Right atrium auricular region (tissue), 2 donors: ENCODE data around the gene DNMT3B. TPM values are rescaled to one million over a fixed set of nuclear protein-coding genes. Genes with fewer than 3 reads are reported as not detected.
"Not testable (repeated sequence)": the region's sequence is repeated elsewhere in the genome, so short reads cannot be mapped to it uniquely, and the experiment has no call there.

Source experiments
- DNase-seq: peaks from one replicate; pipeline ENCODE4 v3.0.0-alpha.2; 2019; ENCODE audit warnings: low spot score
- H3K27ac ChIP-seq, 2 donors: fragments of 200-600 bp; sonication (generic); 1 replicate in 1 of 2; 2 replicates in 1 of 2; pipeline ENCODE4 v1.5.1; 2016 to 2019
- H3K27me3 ChIP-seq, 2 donors: fragments of 200-600 bp; sonication (generic); one replicate each; pipeline versions ENCODE4 v1.5.1 to v1.6.0; 2017 to 2019
- H3K36me3 ChIP-seq: fragments of 200-600 bp; sonication (generic); one replicate; pipeline ENCODE4 v1.5.1; 2016
- H3K4me1 ChIP-seq, 2 donors: fragments of 200-600 bp; sonication (generic); one replicate each; pipeline versions ENCODE4 v1.5.1 to v1.6.0; 2017 to 2019
- H3K4me3 ChIP-seq, 2 donors: fragments of 200-600 bp; sonication (generic); 1 replicate in 1 of 2; 2 replicates in 1 of 2; pipeline ENCODE4 v1.5.1; 2017 to 2019; ENCODE audit warnings: mild to moderate bottlenecking in 1 of 2, moderate library complexity in 1 of 2
- H3K9me3 ChIP-seq, 2 donors: fragments of 200-600 bp; sonication (generic); one replicate each; pipeline ENCODE4 v1.5.1; 2019
- total RNA-seq, 2 donors: library from RNA; depleted of rRNA; stranded (reverse); fragments of >200 nt; gene quantifications; one replicate each; pipeline ENCODE4 v1.1.0, GENCODE V29; 2016
- TF ChIP-seq, protein P1 (sequence below), 2 donors: fragments of 200-600 bp; sonication (generic); IDR thresholded peaks; one replicate each; pipeline ENCODE4 v1.5.1; 2019; ENCODE audit warnings: antibody characterized with exemption in 2 of 2

Gene DNMT3B
- total RNA-seq, 2 donors from 2014 or later, result 0.24 to 0.44 TPM

DNA sequence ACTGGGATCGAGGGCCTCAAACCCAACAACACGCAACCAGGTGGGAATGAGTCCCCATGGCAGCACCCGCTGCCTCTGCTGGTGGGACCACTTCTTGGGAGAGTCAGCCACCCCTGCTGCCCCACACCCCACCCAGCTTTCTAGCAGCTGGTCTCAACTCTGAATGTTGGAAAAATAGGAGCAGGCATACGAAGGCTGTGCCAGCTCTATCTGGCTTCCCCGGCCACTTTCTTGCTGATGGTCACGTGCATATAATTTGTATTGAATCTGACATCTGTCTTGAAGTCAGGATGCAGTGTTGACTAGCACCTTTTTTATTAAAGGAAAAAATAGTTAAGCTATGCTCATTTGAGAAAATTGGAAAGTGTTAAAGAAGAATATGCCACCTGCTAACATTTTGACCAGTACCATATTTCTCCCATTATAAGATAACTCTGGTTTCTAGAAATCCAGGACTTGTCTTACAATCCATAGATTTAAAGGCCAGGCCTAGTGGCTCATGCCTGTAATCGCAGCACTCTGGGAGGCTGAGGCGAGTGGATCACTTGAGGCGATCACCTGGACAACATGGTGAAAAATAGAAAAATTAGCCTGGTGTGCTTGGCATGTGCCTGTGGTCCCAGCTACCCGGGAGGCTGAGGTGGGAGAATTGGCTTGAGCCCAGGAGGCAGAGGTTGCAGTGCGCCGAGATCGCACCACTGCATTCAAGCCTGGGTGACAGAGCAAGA lies 30.7 kb downstream of the DNMT3B start:
- peaks cover 0 to 14% of the 10 kb centered on the region in 2 donors for H3K4me1 ChIP-seq
- no peaks in the 10 kb centered on the region for H3K36me3 ChIP-seq
- TF ChIP-seq, protein P1, sequence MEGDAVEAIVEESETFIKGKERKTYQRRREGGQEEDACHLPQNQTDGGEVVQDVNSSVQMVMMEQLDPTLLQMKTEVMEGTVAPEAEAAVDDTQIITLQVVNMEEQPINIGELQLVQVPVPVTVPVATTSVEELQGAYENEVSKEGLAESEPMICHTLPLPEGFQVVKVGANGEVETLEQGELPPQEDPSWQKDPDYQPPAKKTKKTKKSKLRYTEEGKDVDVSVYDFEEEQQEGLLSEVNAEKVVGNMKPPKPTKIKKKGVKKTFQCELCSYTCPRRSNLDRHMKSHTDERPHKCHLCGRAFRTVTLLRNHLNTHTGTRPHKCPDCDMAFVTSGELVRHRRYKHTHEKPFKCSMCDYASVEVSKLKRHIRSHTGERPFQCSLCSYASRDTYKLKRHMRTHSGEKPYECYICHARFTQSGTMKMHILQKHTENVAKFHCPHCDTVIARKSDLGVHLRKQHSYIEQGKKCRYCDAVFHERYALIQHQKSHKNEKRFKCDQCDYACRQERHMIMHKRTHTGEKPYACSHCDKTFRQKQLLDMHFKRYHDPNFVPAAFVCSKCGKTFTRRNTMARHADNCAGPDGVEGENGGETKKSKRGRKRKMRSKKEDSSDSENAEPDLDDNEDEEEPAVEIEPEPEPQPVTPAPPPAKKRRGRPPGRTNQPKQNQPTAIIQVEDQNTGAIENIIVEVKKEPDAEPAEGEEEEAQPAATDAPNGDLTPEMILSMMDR (IDR thresholded peaks at IDR 0.05), result no peak
- DNase-seq, result no peak
- H3K4me3 ChIP-seq, result no peak overlapping the region
- H3K27ac ChIP-seq, result no peak overlapping the region
- no peaks in the 10 kb centered on the region for H3K9me3 ChIP-seq
- no peaks in the 10 kb centered on the region for H3K27me3 ChIP-seq

DNA sequence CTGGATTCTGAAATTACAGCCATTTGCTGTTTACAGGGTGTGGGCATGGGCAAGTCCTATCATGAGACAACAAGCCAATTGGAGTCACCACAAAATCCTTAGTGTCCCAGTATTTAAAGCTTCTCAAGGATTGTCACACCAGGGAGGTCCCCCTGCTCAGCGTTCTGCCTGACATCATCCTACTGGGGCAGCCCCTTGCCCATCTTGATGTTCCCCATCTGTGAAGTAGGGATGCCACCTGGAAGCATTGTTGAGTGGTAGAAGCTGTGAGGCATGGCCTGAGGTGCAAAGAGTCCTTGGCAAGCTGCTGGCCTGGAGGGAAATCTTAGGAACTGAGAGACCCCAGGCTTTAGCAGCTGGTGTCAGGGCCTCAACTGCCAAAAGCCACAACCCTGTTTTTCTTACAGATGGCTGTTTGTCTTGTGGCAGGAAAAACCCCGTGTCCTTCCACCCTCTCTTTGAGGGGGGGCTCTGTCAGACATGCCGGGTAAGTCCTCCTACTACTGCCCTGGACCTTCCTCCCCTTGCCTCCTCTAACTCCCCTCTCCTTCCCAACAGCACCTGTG lies 34.3 kb downstream of the DNMT3B start:
- H3K4me1 ChIP-seq, result peaks cover 0 to 14% of the 10 kb centered on the region in 2 donors
- TF ChIP-seq, protein P1 (IDR thresholded peaks at IDR 0.05), result no peak
- H3K9me3 ChIP-seq, result no peaks in the 10 kb centered on the region
- no peak for DNase-seq
- H3K27me3 ChIP-seq, result no peaks in the 10 kb centered on the region
- no peak overlapping the region for H3K27ac ChIP-seq
- H3K36me3 ChIP-seq, result no peaks in the 10 kb centered on the region
- H3K4me3 ChIP-seq, result no peak overlapping the region

DNA sequence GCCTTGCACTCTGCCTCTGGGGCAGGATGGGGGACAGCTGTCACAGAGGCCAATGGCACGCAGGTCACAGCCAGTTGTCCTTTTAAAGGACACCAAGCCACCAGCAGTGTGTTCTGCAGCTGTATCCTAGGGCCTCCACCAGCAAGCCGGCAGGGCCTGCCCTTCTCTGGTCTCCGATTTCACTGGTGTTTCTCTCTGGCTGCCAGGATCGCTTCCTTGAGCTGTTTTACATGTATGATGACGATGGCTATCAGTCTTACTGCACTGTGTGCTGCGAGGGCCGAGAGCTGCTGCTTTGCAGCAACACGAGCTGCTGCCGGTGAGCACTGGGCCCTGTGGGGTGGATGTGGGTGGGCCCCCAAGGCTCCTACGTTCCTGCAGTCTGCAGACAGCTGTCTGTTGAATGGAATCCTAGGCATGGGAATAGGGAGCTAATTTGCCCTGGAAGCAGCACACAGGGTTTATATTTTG lies 34.8 kb downstream of the DNMT3B start:
- Histone ChIP-seq H3K4me1 (peaks cover 0 to 12% of the 10 kb centered on the region in 2 donors), H3K9me3 (no peaks in the 10 kb centered on the region), H3K36me3 (no peaks in the 10 kb centered on the region), H3K4me3 (no peak overlapping the region), H3K27me3 (no peaks in the 10 kb centered on the region), H3K27ac (no peak overlapping the region)
- TF ChIP-seq, protein P1 (IDR thresholded peaks at IDR 0.05), result no peak
- no peak for DNase-seq

DNA sequence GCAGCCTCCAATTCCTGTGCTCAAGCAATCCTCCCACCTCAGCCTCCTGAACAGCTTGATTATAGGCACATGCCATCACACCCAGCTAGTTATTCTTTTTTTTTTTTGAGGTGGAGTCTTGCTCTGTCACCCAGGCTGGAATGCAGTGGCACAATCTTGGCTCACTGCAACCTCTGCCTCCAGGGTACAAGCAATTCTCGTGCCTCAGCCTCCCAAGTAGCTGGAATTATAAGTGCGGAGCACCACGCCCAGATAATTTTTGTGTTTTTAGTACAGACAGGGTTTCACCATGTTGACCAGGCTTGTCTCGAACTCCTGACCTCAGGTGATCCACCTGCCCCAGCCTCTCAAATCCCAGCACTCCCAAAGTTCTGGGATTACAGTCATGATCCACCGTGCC lies 35.4 kb downstream of the DNMT3B start:
- H3K9me3 ChIP-seq, H3K36me3 ChIP-seq, H3K4me1 ChIP-seq, DNase-seq, H3K4me3 ChIP-seq, H3K27me3 ChIP-seq, H3K27ac ChIP-seq: not testable (repeated sequence)

DNA sequence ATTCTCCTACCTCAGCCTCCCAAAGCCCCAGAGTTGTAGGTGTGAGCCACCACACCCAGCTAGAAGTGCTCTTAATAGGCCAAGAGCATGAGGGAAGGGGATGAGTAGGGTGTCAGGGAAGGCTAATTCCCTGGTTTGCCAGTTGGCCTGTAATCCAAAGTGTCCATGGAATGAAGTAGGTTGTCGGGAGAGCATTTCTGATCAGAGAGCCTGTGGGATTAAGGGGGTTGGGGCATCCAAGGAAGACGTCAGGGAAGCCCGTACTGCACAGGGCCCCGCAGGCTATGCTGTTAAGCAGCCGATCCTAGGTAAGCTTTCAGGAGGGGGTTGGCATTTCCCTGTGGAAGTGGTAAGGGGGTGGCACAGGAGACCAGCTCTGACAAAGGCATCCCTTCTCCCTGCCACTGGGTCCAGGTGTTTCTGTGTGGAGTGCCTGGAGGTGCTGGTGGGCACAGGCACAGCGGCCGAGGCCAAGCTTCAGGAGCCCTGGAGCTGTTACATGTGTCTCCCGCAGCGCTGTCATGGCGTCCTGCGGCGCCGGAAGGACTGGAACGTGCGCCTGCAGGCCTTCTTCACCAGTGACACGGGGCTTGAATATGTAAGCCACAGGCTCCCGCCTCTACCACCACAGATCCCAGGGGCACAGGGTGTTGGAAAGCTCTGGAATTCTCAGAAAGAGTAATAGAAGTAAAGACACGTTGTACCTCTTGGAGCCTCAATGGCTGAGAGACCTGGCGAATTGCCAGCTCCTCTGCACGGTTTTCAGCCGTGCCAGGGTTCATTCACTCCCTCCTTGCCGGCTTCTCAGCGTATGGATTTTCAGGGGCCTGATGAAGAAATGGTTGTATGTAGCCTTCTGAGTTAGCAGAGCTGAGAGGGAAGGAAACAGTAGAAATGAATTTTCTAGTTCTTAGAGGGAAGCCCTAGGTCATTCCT lies 36.1 kb downstream of the DNMT3B start:
- Histone ChIP-seq H3K9me3 (no peaks in the 10 kb centered on the region), H3K4me1 (no peaks in the 10 kb centered on the region), H3K27ac (no peak overlapping the region), H3K27me3 (no peaks in the 10 kb centered on the region), H3K4me3 (no peak overlapping the region), H3K36me3 (peaks cover 7% of the 10 kb centered on the region)
- no peak for DNase-seq
- TF ChIP-seq, protein P1 (IDR thresholded peaks at IDR 0.05), result no peak

DNA sequence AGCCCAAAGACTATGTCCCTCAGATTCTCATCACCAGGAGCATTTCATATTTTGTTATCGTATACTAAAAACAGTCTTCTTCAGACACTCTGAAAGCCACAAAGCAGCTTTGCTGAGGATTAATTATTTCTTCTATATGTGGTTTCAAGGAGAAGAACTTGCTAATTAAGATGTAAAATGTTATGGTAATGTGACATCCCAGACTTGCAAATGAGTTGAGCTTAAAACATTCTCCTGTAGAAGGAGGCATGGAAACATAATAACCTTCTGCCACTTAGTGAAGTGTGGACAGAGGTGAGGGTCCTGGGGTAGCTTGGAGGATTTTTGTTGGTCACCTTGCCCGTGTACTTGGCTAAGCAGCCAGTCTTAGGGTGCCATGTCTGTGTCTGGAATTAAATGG lies 40.9 kb downstream of the DNMT3B start:
- H3K36me3 ChIP-seq, result peaks cover 7% of the 10 kb centered on the region
- no peak overlapping the region for H3K4me3 ChIP-seq
- no peaks in the 10 kb centered on the region for H3K9me3 ChIP-seq
- no peak for DNase-seq
- no peak overlapping the region for H3K27ac ChIP-seq
- H3K27me3 ChIP-seq, result no peaks in the 10 kb centered on the region
- peaks cover 0 to 4% of the 10 kb centered on the region in 2 donors for H3K4me1 ChIP-seq
- TF ChIP-seq, protein P1 (IDR thresholded peaks at IDR 0.05), result no peak
